ENCODE measurements around the gene TYW1.
"Not testable (repeated sequence)": the region's sequence is repeated elsewhere in the genome, so short reads cannot be mapped to it uniquely, and the experiment has no call there.

DNA sequence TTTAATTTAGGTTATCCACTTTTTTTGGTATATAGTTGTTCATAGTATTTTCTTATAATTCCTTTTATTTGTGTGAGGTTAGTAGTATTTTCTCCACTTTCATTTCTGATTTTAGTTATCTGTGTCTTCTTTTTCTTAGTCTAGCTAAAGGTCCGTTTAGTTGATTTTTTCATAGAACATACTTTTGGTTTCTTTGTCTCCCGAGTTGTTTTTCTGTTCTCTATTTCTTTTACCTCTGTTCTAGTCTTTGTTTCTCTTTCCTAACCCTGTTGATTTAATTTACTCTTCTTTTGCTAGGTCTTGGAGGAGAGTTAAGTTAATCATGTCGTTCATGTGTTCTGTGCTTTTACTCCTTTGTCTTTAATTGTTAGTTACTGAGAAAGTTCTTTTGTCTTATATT, 174.5 kb downstream of the TYW1 start:
- TF ChIP-seq, protein P1, sequence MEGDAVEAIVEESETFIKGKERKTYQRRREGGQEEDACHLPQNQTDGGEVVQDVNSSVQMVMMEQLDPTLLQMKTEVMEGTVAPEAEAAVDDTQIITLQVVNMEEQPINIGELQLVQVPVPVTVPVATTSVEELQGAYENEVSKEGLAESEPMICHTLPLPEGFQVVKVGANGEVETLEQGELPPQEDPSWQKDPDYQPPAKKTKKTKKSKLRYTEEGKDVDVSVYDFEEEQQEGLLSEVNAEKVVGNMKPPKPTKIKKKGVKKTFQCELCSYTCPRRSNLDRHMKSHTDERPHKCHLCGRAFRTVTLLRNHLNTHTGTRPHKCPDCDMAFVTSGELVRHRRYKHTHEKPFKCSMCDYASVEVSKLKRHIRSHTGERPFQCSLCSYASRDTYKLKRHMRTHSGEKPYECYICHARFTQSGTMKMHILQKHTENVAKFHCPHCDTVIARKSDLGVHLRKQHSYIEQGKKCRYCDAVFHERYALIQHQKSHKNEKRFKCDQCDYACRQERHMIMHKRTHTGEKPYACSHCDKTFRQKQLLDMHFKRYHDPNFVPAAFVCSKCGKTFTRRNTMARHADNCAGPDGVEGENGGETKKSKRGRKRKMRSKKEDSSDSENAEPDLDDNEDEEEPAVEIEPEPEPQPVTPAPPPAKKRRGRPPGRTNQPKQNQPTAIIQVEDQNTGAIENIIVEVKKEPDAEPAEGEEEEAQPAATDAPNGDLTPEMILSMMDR (IDR thresholded peaks at IDR 0.05), result not testable (repeated sequence)
- TF ChIP-seq POLR2A (IDR thresholded peaks at IDR 0.05; ENCODE audit: low read depth), result not testable (repeated sequence)

Data from esophagus muscularis mucosa (tissue), 3 donors.